ENCODE results near the gene TNIK. TPM values are rescaled to one million over a fixed set of nuclear protein-coding genes. Genes with fewer than 3 reads are reported as not detected.

Gene TNIK
- total and polyA plus RNA-seq, 2 of the 13 experiments (the other 11 are each of a cell fraction or from before 2014, with no cell fraction given) = 0.15 to 0.22 TPM

- TF ChIP-seq ZNF597 (CRISPR knock-in tag; IDR thresholded peaks at IDR 0.05) (no peak), ZNF33A (CRISPR knock-in tag; IDR thresholded peaks at IDR 0.05; ENCODE audit: borderline replicate concordance) (no peak), DMAP1 (CRISPR knock-in tag; IDR thresholded peaks at IDR 0.05) (no peak)
Observed at GRCh38 chr3:171490901-171491300, 30.7 kb upstream of the TNIK start (continued).

GRCh38 chr3:171489348-171489747, 29.1 kb upstream of the TNIK start:
- WGBS (ENCODE audit: low lambda C conversion rate) = 57% methylated on average over 4 of the region's 4 CpGs
- POLR2A ChIA-PET = no interaction called here

More at GRCh38 chr3:171489348-171489747, 29.1 kb upstream of the TNIK start:
- intact Hi-C loops (cut with micrococcal nuclease; ENCODE audit: unreplicated experiment) = no loop called here
- DNase-seq (ENCODE audit: low spot score) (no peak), FAIRE-seq (no peak), ATAC-seq (no peak)
- H4K20me1 ChIP-seq (ENCODE audit: insufficient read depth, low read length) = no peaks in the 10 kb centered on the region
- no peak overlapping the region for H3K4me2 ChIP-seq (ENCODE audit: low read depth, low read length)
- no peaks in the 10 kb centered on the region for H3K36me3 ChIP-seq (replicated peaks in 1 of 2; ENCODE audit: control insufficient read depth in 1 of 2, insufficient read depth in 2 of 2, low read length in 2 of 2)
- H3K4me1 ChIP-seq (ENCODE audit: insufficient read depth, low read length) = no peaks in the 10 kb centered on the region
- no peaks in the 10 kb centered on the region for H3K79me2 ChIP-seq (ENCODE audit: insufficient read depth, low read length)
- H3K4me3 ChIP-seq (replicated peaks in 1 of 3; ENCODE audit: insufficient read depth in 1 of 3, low read depth in 2 of 3, low read length in 3 of 3) = no peak overlapping the region
- H3K9me3 ChIP-seq (ENCODE audit: low read length) = no peaks in the 10 kb centered on the region
- CTCF ChIA-PET (ENCODE audit: low intra/inter-chr PET ratio, low total read pairs) = no interaction called here
- H3K27ac ChIP-seq (ENCODE audit: extremely low read length, insufficient read depth, low read length) = no peak overlapping the region
- in situ Hi-C loops (cut with HindIII; ENCODE audit: extremely low pct_ligation_motif_present, low pct_unique_long_range_greater_than_20kb) = no loop called here
- no peak overlapping the region for H3K9ac ChIP-seq (ENCODE audit: insufficient read depth, low read depth, low read length)
- no peak for TF ChIP-seq CBFB (CRISPR knock-in tag; IDR thresholded peaks at IDR 0.05)
- TF ChIP-seq MYC (CRISPR knock-in tag; IDR thresholded peaks at IDR 0.05; ENCODE audit: borderline replicate concordance) = no peak
- TF ChIP-seq FOXK2 (IDR thresholded peaks at IDR 0.05) = no peak
- no peak for TF ChIP-seq ZNF839 (CRISPR knock-in tag; IDR thresholded peaks at IDR 0.05; ENCODE audit: borderline replicate concordance)
- TF ChIP-seq ZNF24 (IDR thresholded peaks at IDR 0.05) = no peak
- TF ChIP-seq STAG1 (CRISPR knock-in tag; IDR thresholded peaks at IDR 0.05) = no peak
- TF ChIP-seq ZNF557 (CRISPR knock-in tag; IDR thresholded peaks at IDR 0.05) = no peak
- no peak for TF ChIP-seq KAT7 (CRISPR knock-in tag; IDR thresholded peaks at IDR 0.05; ENCODE audit: borderline replicate concordance)
- no peak for TF ChIP-seq THRA (CRISPR knock-in tag; IDR thresholded peaks at IDR 0.05; ENCODE audit: borderline replicate concordance)
- TF ChIP-seq ATF5 (CRISPR knock-in tag; IDR thresholded peaks at IDR 0.05; ENCODE audit: low read depth) = no peak
- no peak for TF ChIP-seq NONO (IDR thresholded peaks at IDR 0.05)
- no peak for TF ChIP-seq NONO (CRISPR knock-in tag; conservative IDR thresholded peaks at IDR 0.05)
- no peak for TF ChIP-seq EED (CRISPR knock-in tag; IDR thresholded peaks at IDR 0.05)
- TF ChIP-seq RAD51 (IDR thresholded peaks at IDR 0.05; ENCODE audit: borderline replicate concordance) = no peak
- no peak for TF ChIP-seq ZNF740 (CRISPR knock-in tag; IDR thresholded peaks at IDR 0.05)
- TF ChIP-seq ZNF143 (CRISPR knock-in tag; IDR thresholded peaks at IDR 0.05) = no peak
- no peak for TF ChIP-seq ZNF615 (CRISPR knock-in tag; IDR thresholded peaks at IDR 0.05; ENCODE audit: borderline replicate concordance)
- TF ChIP-seq ZNF773 (CRISPR knock-in tag; IDR thresholded peaks at IDR 0.05; ENCODE audit: borderline replicate concordance) = no peak
- TF ChIP-seq ZNF337 (CRISPR knock-in tag; IDR thresholded peaks at IDR 0.05; ENCODE audit: borderline replicate concordance, low read depth) = no peak
- BruUV-seq (replicated peaks) = no TSS peak
- peaks cover 0 to 7% of the 10 kb centered on the region in 2 experiments; a peak in 1 of 5 replicates for H3K27me3 ChIP-seq (ENCODE audit: control insufficient read depth in 1 of 2, insufficient read depth in 2 of 2, low read length in 2 of 2)
- H2AFZ ChIP-seq (ENCODE audit: low read length) = no peak overlapping the region

All from HepG2 (cell line).